H1 (cell line): ENCODE measurements around the gene TEX101. TPM values are rescaled to one million over a fixed set of nuclear protein-coding genes. Genes with fewer than 3 reads are reported as not detected.

Experiments used
- CTCF ChIA-PET: fragments of 300-600 bp; sonication (Branson Sonifier 250); formaldehyde crosslinking; loops from one replicate; lab custom pipeline; 2021; ENCODE audit not compliant: partially characterized antibody; lab: Charles Lee
- POLR2A ChIA-PET: fragments of 300-600 bp; sonication (Branson Sonifier 250); formaldehyde crosslinking; loops from one replicate; lab custom pipeline; 2021; ENCODE audit warnings: inconsistent platforms; ENCODE audit not compliant: partially characterized antibody; lab: Charles Lee
- DNase-seq, 2 experiments: peaks; one replicate each; pipeline versions ENCODE4 v3.0.0 to v3.0.0-alpha.2; 2010 to 2022; ENCODE audit warnings: low spot score in 2 of 2, low read depth in 1 of 2, mixed read lengths in 1 of 2
- FAIRE-seq: peaks from 2 replicates; lab custom pipeline; 2011; peaks lifted over from hg19 to GRCh38; lab: Jason Lieb, UNC
- H2AFZ ChIP-seq: 2 replicates; pipeline ENCODE4 v1.8.1; 2012; ENCODE audit warnings: low read length, inconsistent platforms
- H2AK5ac ChIP-seq: 2 replicates; pipeline ENCODE4 v1.6.1; 2013; ENCODE audit warnings: low read depth, low read length
- H2BK120ac ChIP-seq: replicated peaks from 2 replicates; pipeline ENCODE3; 2013; ENCODE audit warnings: low read depth, low read length, inconsistent platforms
- H2BK12ac ChIP-seq: 2 replicates; pipeline ENCODE4 v1.6.1; 2013; ENCODE audit warnings: low read depth, low read length
- H2BK15ac ChIP-seq: 2 replicates; pipeline ENCODE4 v1.6.1; 2013; ENCODE audit warnings: low read length
- H2BK20ac ChIP-seq: 2 replicates; pipeline ENCODE4 v1.6.1; 2013; ENCODE audit warnings: low read length
- H2BK5ac ChIP-seq: 2 replicates; pipeline ENCODE4 v1.6.1; 2013; ENCODE audit warnings: low read depth, low read length
- H3K14ac ChIP-seq: 2 replicates; pipeline ENCODE4 v1.6.1; 2013; ENCODE audit warnings: inconsistent platforms; ENCODE audit not compliant: insufficient read length
- H3K18ac ChIP-seq: 2 replicates; pipeline ENCODE4 v1.6.1; 2013; ENCODE audit warnings: low read length; ENCODE audit errors: extremely low read depth
- H3K23ac ChIP-seq: 2 replicates; pipeline ENCODE4 v1.6.1; 2013; ENCODE audit warnings: inconsistent platforms; ENCODE audit not compliant: insufficient read length
- H3K23me2 ChIP-seq: 2 replicates; pipeline ENCODE4 v1.6.1; 2013; ENCODE audit warnings: low read depth, low read length
- H3K27ac ChIP-seq: 2 replicates; pipeline ENCODE4 v1.6.1; 2011; ENCODE audit warnings: low read depth, low read length, inconsistent platforms
- H3K27me3 ChIP-seq, 4 experiments: replicated peaks in 1 of 4; 1 replicate in 1 of 4; 2 replicates in 3 of 4; pipeline versions ENCODE4 v1.6.1 to v1.8.1; 2011 to 2013; ENCODE audit warnings: low read length in 3 of 4, mild to moderate bottlenecking in 3 of 4, inconsistent platforms in 2 of 4, mixed read lengths in 2 of 4, moderate library complexity in 1 of 4; ENCODE audit not compliant: control insufficient read depth in 3 of 4, insufficient read depth in 3 of 4; ENCODE audit errors: extremely low read depth in 1 of 4
- H3K36me3 ChIP-seq, 4 experiments: 2 replicates each; pipeline versions ENCODE4 v1.6.1 to v1.8.1; 2011 to 2013; ENCODE audit warnings: mild to moderate bottlenecking in 4 of 4, low read length in 3 of 4, moderate library complexity in 2 of 4, control low read depth in 1 of 4, inconsistent platforms in 1 of 4; ENCODE audit not compliant: insufficient read depth in 4 of 4, control insufficient read depth in 2 of 4
- H3K4ac ChIP-seq: replicated peaks from 2 replicates; pipeline ENCODE3; 2013; ENCODE audit warnings: low read length, low read depth, mixed read lengths, inconsistent platforms; ENCODE audit not compliant: insufficient read length
- H3K4me1 ChIP-seq, 4 experiments: replicated peaks in 1 of 4; 1 replicate in 1 of 4; 2 replicates in 3 of 4; pipeline versions ENCODE4 v1.6.1 to v1.8.1; 2011 to 2013; ENCODE audit warnings: low read length in 3 of 4, inconsistent platforms in 2 of 4, mixed read lengths in 1 of 4; ENCODE audit not compliant: insufficient read depth in 4 of 4, control insufficient read depth in 3 of 4
- H3K4me2 ChIP-seq, 2 experiments: 2 replicates each; pipeline versions ENCODE4 v1.6.1 to v1.8.1; 2011 to 2013; ENCODE audit warnings: low read depth in 2 of 2, low read length in 2 of 2, control low read depth in 1 of 2, inconsistent platforms in 1 of 2, mild to moderate bottlenecking in 1 of 2; ENCODE audit not compliant: insufficient read depth in 1 of 2
- H3K4me3 ChIP-seq, 4 experiments: fragments of 200-600, 300-600 bp in 1 of 4; sonication (generic), shearing (Covaris generic), sonication (Bioruptor Twin) in 1 of 4; 2 replicates each; pipeline versions ENCODE4 v1.5.1 to v1.8.1; 2011 to 2016; ENCODE audit warnings: low read length in 4 of 4, low read depth in 3 of 4, control low read depth in 2 of 4, inconsistent platforms in 2 of 4, mild to moderate bottlenecking in 2 of 4, mixed read lengths in 1 of 4, moderate library complexity in 1 of 4; ENCODE audit not compliant: insufficient read depth in 2 of 4; ENCODE audit errors: extremely low read depth in 1 of 4
- H3K56ac ChIP-seq: replicated peaks from 2 replicates; pipeline ENCODE3; 2013; ENCODE audit warnings: low read depth, mild to moderate bottlenecking, mixed read lengths, low read length, inconsistent platforms; ENCODE audit not compliant: insufficient read length
- H3K79me1 ChIP-seq: 2 replicates; pipeline ENCODE4 v1.6.1; 2013; ENCODE audit warnings: low read depth, low read length, control low read depth
- H3K79me2 ChIP-seq, 2 experiments: 2 replicates each; pipeline versions ENCODE4 v1.6.1 to v1.8.1; 2012 to 2013; ENCODE audit warnings: low read length in 2 of 2, mild to moderate bottlenecking in 2 of 2, inconsistent platforms in 1 of 2; ENCODE audit not compliant: insufficient read depth in 2 of 2, control insufficient read depth in 1 of 2
- H3K9ac ChIP-seq, 4 experiments: replicated peaks in 1 of 4; 1 replicate in 1 of 4; 2 replicates in 3 of 4; pipeline versions ENCODE4 v1.6.1 to v1.8.1; 2011 to 2013; ENCODE audit warnings: low read depth in 3 of 4, low read length in 3 of 4, control low read depth in 2 of 4, mild to moderate bottlenecking in 2 of 4, moderate library complexity in 2 of 4, inconsistent platforms in 1 of 4; ENCODE audit errors: extremely low read depth in 1 of 4
- H3K9me3 ChIP-seq, 2 experiments: 2 replicates each; pipeline versions ENCODE4 v1.6.1 to v1.8.1; 2012 to 2013; ENCODE audit warnings: mild to moderate bottlenecking in 2 of 2, moderate library complexity in 2 of 2, control low read depth in 1 of 2, inconsistent platforms in 1 of 2, low read depth in 1 of 2, low read length in 1 of 2, mixed read lengths in 1 of 2; ENCODE audit not compliant: insufficient read depth in 2 of 2
- H4K20me1 ChIP-seq, 2 experiments: replicated peaks in 1 of 2; 2 replicates each; pipeline versions ENCODE3 to v1.8.1; 2011 to 2013; ENCODE audit warnings: inconsistent platforms in 2 of 2, low read length in 2 of 2, mild to moderate bottlenecking in 1 of 2; ENCODE audit not compliant: insufficient read depth in 2 of 2, control insufficient read depth in 1 of 2
- H4K5ac ChIP-seq: 2 replicates; pipeline ENCODE4 v1.6.1; 2013; ENCODE audit warnings: low read length, low read depth, mixed read lengths, inconsistent platforms; ENCODE audit not compliant: insufficient read length
- H4K8ac ChIP-seq: 2 replicates; pipeline ENCODE4 v1.8.0; 2013; ENCODE audit warnings: mild to moderate bottlenecking, moderate library complexity, low read length, inconsistent platforms; ENCODE audit not compliant: insufficient read depth; ENCODE audit errors: extremely low read depth
- H4K91ac ChIP-seq: replicated peaks from 2 replicates; pipeline ENCODE3; 2013; ENCODE audit warnings: low read length, mixed read lengths, inconsistent platforms; ENCODE audit not compliant: insufficient read length
- PHF8 ChIP-seq: fragments of 200-600 bp; sonication (generic); conservative IDR thresholded peaks from 2 replicates; pipeline ENCODE4 v1.7.1; 2012; ENCODE audit warnings: low read depth, mild to moderate bottlenecking, inconsistent platforms, low read length, moderate library complexity
- WGBS, 2 experiments: shearing (Covaris generic) in 1 of 2; methylation state at CpG; one replicate each; pipeline versions ENCODE4 v1.1.6 to v1.1.7; 2013 to 2015; ENCODE audit warnings: low lambda C conversion rate in 2 of 2, mixed read lengths in 2 of 2, inconsistent platforms in 1 of 2, low coverage in 1 of 2, missing lambda C conversion rate in 1 of 2; ENCODE audit not compliant: insufficient replicate concordance in 2 of 2, insufficient coverage in 1 of 2, insufficient read length in 1 of 2; ENCODE audit errors: extremely low coverage in 1 of 2, missing lambda C conversion rate in 1 of 2; 5-methylcytosine and 5-hydroxymethylcytosine counted together
- polyA plus RNA-seq, 7 experiments: library from polyadenylated mRNA; depleted of rRNA in 3 of 7; stranded (reverse) in 5 of 7; unstranded in 2 of 7; fragments of >200 nt in 5 of 7; fragments of 200-250 nt in 2 of 7; gene quantifications; 1 replicate in 5 of 7; 2 replicates in 1 of 7; 4 replicates in 1 of 7; pipeline versions ENCODE4 v1.2.1 to v1.2.3, GENCODE V29; 2011 to 2013; ENCODE audit warnings: missing spikeins in 2 of 7, mixed read lengths in 2 of 7
- total RNA-seq: library from RNA; stranded (reverse); fragmentation: NEBNext Ultra II Directional; extraction: Animal tissue kit (Norgen Biotek cat#: 25700); gene quantifications from 2 replicates; pipeline ENCODE4 v1.2.1, GENCODE V29; 2021

The TEX101 gene
- total and polyA plus RNA-seq, 2 of the 8 experiments (the other 6 are each of a cell fraction or from before 2014, with no cell fraction given): 0.12 TPM; not detected in 1

DNA sequence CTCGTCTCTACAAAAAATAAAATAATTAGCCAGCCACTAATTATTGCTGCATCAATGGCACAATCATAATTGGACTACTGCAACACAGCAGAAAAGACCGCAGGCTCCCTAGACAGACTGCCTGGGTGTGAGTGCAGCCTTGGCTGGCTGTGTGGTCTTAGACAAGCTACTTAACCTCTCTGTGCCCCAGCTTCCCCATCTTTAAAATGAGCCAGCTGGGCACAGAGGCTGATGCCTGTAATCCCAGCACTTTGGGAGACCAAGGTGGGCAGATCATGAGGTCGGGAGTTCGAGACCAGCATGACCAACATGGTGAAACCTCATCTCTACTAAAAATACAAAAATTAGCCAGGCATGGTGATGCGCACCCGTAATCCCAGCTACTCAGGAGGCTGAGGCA lies 19.0 kb downstream of the TEX101 start:
- Histone ChIP-seq H3K79me2 (no peaks in the 10 kb centered on the region), H3K23ac (no peak overlapping the region), H3K9me3 (no peaks in the 10 kb centered on the region), H2BK12ac (no peak overlapping the region), H3K56ac (no peak overlapping the region), H2BK120ac (no peak overlapping the region), H3K4me2 (no peak overlapping the region), H2BK20ac (no peak overlapping the region), H4K20me1 (no peaks in the 10 kb centered on the region), H4K5ac (no peak overlapping the region), H2BK5ac (no peak overlapping the region), H4K91ac (no peak overlapping the region), H2AK5ac (no peak overlapping the region), H3K14ac (no peak overlapping the region), H2BK15ac (no peak overlapping the region), H3K4me3 (no peak overlapping the region), H3K4me1 (no peaks in the 10 kb centered on the region), H3K27ac (no peak overlapping the region), H3K27me3 (no peaks in the 10 kb centered on the region), H3K4ac (no peak overlapping the region), H3K18ac (no peak overlapping the region), H3K36me3 (no peaks in the 10 kb centered on the region), H4K8ac (no peak overlapping the region), H3K23me2 (no peaks in the 10 kb centered on the region), H3K9ac (no peak overlapping the region), H2AFZ (no peak overlapping the region), H3K79me1 (no peaks in the 10 kb centered on the region)
- ChIA-PET POLR2A (no interaction called here), CTCF (interaction anchor here (1.0 to 5.3 kb wide), 4 partner anchors 8 to 86 kb away, joined by 3 to 49 read pairs (median 40); no protein-coding TSS in a partner anchor)
- FAIRE-seq (no peak), DNase-seq (no peak)
- WGBS, 2 experiments: 86% methylated on average over 6 of the region's 6 CpGs; no CpG with 5 or more reads in 1 of the 2 experiments
- no peak for TF ChIP-seq PHF8
